ENCODE data around the gene TNC. TPM values are rescaled to one million over a fixed set of nuclear protein-coding genes. Genes with fewer than 3 reads are reported as not detected.
A peak's percentile ranks its signal among the peaks of the same experiment; 100 is the strongest.

The TNC gene
- total RNA-seq, 2 donors from 2014 or later: 3.0 to 43.8 TPM

- DNase-seq (no peak), ATAC-seq (no peak)
- intact Hi-C loops (cut with DNase I, micrococcal nuclease): loop anchor here in 1 of 2 donors (5.0 kb wide), 1 partner anchor 48 kb away; the partner anchor contains the start of gene TNC
Observed at GRCh38 chr9:115069771-115070170, 48.2 kb downstream of the TNC start.

GRCh38 chr9:115069302-115069701 is 48.7 kb downstream of the TNC start:
- ATAC-seq: no peak
- intact Hi-C loops (cut with DNase I, micrococcal nuclease): loop anchor here in 1 of 2 donors (5.0 kb wide), 1 partner anchor 48 kb away; the partner anchor contains the start of gene TNC
- no peak for DNase-seq

DNA sequence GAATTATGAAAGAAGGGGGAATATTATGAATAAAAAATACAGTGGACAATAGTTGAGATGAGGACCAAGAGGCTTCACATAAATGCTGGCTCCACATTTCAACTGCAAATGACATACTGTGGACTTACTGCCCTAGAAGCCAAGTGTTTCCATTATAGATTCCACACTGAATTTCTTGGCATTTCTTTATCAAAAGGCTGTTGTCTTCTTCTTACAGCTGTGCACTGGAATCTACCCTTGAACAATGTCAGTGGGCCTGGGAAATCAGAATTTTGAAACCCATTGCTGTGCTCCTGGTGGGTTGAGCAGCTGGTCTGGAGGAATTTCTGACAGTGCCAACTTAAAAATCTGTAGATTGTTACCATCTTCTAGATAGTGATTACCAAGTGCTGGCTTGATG is 49.9 kb downstream of the TNC start:
- no peak for DNase-seq
- no peak for ATAC-seq
- intact Hi-C loops (cut with DNase I, micrococcal nuclease): loop anchor here in 1 of 2 donors (5.0 kb wide), 1 partner anchor 49 kb away; the partner anchor contains the start of gene TNC

- intact Hi-C loops (cut with DNase I, micrococcal nuclease): no loop called here
- no peak for DNase-seq
- ATAC-seq: no peak
Observed at GRCh38 chr9:115063058-115063845, 54.7 kb downstream of the TNC start.

DNA sequence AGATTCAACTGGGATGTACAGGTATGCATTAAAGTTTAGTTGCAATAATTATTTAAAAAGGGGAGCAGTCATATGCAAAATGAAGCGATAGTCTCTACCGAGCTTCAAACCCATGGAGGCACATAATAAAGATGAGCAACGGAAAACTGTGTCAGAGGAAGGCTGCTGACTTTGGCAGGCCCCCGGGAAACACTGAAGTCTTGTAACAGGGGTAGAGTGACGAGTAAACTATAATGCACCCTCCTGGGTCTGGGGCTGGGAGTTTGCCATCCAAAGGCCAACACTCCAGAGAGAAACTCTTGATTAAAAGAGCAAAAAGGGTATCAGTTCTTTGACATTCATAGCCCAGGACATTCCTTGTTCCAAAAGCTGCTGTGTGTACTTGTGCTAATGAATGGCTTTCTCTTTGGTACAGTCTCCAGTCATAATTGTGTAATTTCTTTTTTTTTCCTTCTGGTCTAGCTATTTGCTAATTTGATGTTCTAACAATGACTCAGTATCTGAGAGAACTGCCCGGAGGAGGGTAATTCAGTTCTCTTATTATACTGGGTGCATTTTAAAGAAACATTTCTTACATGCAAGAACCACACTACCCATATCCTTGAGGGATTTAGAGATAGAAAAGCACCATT is 59.2 kb downstream of the TNC start:
- intact Hi-C loops (cut with DNase I, micrococcal nuclease): no loop called here
- DNase-seq: no peak
- ATAC-seq: no peak

DNA sequence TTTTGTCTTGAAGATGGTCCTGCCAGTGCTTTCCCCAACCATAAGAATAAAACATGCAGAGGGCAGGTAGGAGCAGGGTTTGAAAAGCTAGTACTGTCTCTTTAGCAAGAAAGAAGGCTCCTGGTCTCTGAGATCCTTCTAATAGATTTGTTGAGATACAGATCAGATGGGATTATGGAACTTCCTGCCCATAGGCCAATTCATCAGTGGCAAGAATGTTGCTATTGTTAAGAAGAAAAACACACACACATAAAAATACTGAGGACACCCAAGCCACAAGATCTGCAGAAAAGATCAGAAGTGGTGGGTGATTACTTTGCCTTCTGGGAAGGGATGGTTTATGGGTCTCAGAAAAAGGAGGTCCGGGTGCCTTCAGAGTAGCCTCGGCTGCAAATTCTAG is 59.8 kb downstream of the TNC start:
- DNase-seq: no peak
- intact Hi-C loops (cut with DNase I, micrococcal nuclease): no loop called here
- no peak for ATAC-seq

DNA sequence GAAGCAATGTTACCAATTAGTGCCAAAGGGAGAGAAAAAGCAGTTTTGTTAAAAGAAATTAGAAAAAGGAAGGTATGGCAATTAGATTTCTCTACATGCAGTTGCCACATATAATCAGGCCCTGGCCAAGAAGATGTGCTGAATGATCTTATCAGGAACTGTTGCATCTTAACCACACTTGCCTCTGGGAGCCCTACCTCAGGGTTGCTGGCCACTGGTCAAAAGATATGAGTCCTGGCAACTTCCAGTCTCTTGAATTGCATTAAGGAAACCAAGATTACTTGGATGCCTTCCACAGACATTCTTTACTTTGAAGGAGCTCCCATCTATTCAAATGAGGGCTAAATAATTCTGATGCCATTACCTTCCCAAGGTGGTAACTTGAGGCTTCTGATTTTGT is 60.4 kb downstream of the TNC start:
- DNase-seq: no peak
- intact Hi-C loops (cut with DNase I, micrococcal nuclease): no loop called here
- no peak for ATAC-seq

- intact Hi-C loops (cut with DNase I, micrococcal nuclease): no loop called here
- DNase-seq (no peak), ATAC-seq (no peak)
Observed at GRCh38 chr9:115050002-115050490, 67.9 kb downstream of the TNC start.

DNA sequence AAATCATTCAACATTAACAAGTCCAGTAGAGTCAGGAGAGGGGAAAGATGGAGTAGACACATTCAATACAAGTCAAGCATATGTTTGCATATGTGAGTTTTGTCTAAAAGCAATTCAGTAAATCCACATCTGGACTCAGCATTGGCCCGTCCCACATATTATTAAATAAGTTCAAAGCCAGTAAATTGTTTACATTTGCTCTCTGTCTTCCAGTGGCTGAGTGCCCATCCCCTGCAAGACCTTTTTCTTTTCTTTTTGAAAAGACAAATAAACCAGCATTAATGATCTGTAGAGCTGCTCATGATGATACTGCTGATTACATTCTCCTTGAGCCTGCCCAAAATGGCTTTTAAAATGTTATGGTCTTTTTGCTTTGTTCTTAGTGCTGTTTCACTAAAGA is 71.1 kb downstream of the TNC start:
- intact Hi-C loops (cut with DNase I, micrococcal nuclease): no loop called here
- DNase-seq: no peak
- no peak for ATAC-seq

GRCh38 chr9:115046199-115046598 is 71.8 kb downstream of the TNC start:
- ATAC-seq (no peak), DNase-seq (no peak)
- intact Hi-C loops (cut with DNase I, micrococcal nuclease): no loop called here

DNA sequence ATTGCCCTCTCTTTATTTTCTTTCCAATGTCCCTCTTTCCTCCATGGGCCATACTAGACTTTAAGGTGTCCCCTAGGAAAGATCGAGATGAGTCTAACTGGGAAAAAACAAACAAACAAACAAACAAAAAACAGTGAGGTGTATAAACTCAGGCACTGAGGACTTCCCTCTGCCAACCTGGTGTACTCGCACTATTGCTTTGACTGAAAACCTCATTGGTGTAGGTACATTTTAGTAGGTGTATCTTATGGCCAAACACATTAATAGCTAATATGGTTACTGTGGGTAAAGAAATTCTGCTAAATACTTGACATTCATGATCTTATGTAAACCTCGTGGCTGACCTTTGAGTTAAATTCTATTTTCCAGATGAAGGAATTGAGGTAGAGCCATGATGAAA is 74.3 kb downstream of the TNC start:
- intact Hi-C loops (cut with DNase I, micrococcal nuclease): no loop called here
- no peak for ATAC-seq
- DNase-seq: no peak

DNA sequence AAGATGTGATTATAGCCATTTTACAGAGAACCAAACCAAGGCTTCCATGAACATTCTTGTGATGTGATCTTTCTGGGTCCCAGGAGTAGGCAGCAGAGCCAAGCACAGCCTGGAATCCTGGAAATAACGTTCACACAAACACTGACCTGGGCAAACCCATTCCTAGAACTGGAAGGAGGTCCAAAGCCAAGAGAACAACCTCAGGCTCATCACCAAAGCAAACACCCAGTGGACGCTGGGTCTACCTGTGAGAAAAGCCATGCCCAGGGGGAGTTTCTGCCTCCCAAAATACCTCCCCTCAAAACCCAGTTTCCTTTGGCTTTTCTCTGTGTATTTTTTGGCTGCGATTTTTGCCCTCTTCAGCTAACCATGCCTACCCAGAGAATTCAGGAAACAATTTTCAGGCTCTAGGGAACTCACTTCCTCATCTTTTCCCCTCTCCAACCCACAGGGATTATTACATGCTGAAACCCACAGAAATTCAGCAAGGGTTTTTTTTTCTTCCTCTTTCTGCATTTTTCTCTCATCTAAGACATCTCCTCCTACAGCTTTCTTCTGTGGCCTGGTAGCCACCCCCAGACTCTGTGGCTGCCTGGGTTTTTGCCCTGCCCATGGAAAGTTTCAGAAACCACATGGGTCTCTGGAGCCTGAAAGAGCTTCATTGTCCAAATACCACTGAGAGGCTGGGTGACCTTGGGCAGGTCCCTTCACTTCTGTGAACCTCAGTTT is 75.0 kb downstream of the TNC start:
- no peak for DNase-seq
- intact Hi-C loops (cut with DNase I, micrococcal nuclease): no loop called here
- no peak for ATAC-seq

DNA sequence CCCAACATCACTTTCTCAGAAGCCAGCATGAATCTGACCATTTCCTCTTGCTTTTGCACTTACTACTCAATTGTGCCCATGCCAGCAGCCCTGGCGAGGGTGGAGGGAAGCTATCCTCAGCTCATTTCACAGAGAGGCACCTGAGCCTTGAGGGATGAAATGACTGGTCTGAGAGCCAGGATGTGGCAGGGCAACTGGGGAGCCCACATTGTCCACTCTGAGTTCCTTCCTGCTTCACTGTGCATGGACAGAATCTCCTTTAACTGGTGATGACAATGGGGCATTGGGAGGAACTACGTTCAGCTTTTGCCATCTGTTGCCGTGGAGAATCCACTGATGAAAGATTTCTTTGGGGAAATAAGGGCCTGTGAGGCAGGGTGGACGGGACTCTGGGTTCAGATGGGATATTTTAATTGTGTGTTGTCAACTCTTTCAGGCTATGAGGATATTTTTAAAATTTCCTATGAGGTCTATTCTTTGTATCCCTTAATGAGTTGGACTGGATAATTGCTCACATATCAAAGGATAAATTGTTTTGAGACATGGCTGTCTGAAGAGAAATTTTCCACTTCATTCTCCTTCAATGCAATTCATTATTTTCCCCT is 78.3 kb downstream of the TNC start:
- no peak for ATAC-seq
- intact Hi-C loops (cut with DNase I, micrococcal nuclease): loop anchor here in 1 of 2 donors (10.0 kb wide), 1 partner anchor 85 kb away; no protein-coding TSS in a partner anchor
- no peak for DNase-seq

DNA sequence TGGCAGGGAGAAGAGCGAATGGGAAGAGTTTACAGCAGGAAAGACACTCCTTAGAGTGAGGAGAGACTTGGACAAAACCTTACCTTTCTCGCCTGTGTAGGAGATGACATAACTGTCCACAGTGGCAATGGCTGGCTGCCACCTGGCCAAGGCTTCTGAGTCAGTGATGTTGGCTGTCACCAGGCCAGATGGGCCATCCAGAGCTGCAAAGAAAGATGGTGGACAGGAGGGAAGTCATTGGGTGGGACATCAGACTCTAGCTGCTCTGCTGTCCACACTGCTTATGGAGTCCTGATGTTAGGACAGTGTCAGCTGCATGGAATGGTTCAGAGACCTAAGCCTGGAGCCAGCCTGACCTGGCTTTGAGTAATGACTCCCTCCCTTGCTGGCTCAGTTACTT is 79.8 kb downstream of the TNC start:
- intact Hi-C loops (cut with DNase I, micrococcal nuclease): loop anchor here in 1 of 2 donors (10.0 kb wide), 1 partner anchor 87 kb away; no protein-coding TSS in a partner anchor
- no peak for ATAC-seq
- peak in 1 of 2 donors; percentile 27 for DNase-seq

- DNase-seq (no peak), ATAC-seq (no peak)
- intact Hi-C loops (cut with DNase I, micrococcal nuclease): loop anchor here in 1 of 2 donors (10.0 kb wide), 1 partner anchor 88 kb away; no protein-coding TSS in a partner anchor
Observed at GRCh38 chr9:115036691-115037090, 81.3 kb downstream of the TNC start.

- ATAC-seq (peak; percentile 23), DNase-seq (no peak)
- intact Hi-C loops (cut with DNase I, micrococcal nuclease): loop anchor here in 1 of 2 donors (10.0 kb wide), 1 partner anchor 89 kb away; no protein-coding TSS in a partner anchor
Observed at GRCh38 chr9:115035841-115036612, 81.9 kb downstream of the TNC start.

- intact Hi-C loops (cut with DNase I, micrococcal nuclease): loop anchor here in 1 of 2 donors (10.0 kb wide), 1 partner anchor 90 kb away; no protein-coding TSS in a partner anchor
- DNase-seq: no peak
- ATAC-seq: no peak
Observed at GRCh38 chr9:115034801-115035200, 83.2 kb downstream of the TNC start.

DNA sequence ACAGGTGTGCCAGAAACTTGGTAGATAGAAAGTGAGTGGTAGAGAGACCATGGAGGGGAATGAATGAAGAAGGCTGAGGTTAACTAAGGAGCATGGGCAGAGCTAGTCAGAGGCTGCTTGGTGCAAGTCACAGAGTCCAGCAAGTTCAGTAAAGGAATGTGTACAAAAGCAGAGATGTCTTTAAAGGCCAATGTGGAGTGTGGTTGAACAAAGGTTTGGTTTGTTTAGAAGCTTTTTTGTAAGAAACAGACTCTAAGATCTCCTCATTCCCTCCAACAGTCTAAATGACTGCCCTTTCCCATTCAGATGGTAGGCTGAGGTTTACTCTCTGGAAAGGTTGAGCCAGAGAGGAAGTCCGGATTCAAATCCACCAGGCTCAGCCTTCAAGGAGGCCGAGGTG is 84.2 kb downstream of the TNC start:
- ATAC-seq (no peak), DNase-seq (no peak)
- intact Hi-C loops (cut with DNase I, micrococcal nuclease): loop anchor here in 1 of 2 donors (10.0 kb wide), 1 partner anchor 91 kb away; no protein-coding TSS in a partner anchor
